ENCODE measurements around the gene SMIM41. TPM values are rescaled to one million over a fixed set of nuclear protein-coding genes. Genes with fewer than 3 reads are reported as not detected.

Gene SMIM41
- total RNA-seq, 1 experiment from 2014 or later = not detected

- ATAC-seq (no peak), DNase-seq (ENCODE audit: low read depth, low spot score) (no peak)
- Histone ChIP-seq H3K9me3 (ENCODE audit: control insufficient read depth, insufficient read depth, low read depth, low read length) (no peaks in the 10 kb centered on the region), H3K4me1 (ENCODE audit: control insufficient read depth, insufficient read depth, low read length) (no peaks in the 10 kb centered on the region), H3K27me3 (ENCODE audit: control insufficient read depth, insufficient read depth, low read length) (no peaks in the 10 kb centered on the region), H3K27ac (ENCODE audit: low read length) (no peak overlapping the region), H3K4me3 (ENCODE audit: low read depth in 2 of 2, low read length in 2 of 2) (no peak overlapping the region), H3K36me3 (ENCODE audit: control insufficient read depth, insufficient read depth, low read length) (no peaks in the 10 kb centered on the region)
- POLR2A ChIA-PET = no interaction called here
- BruUV-seq (replicated peaks) = no TSS peak
- in situ Hi-C loops (cut with HindIII; ENCODE audit: low pct_unique_long_range_greater_than_20kb, low sequenced_read_pairs) (no loop called here), intact Hi-C loops (cut with micrococcal nuclease; ENCODE audit: unreplicated experiment) (no loop called here)
- CTCF ChIA-PET = interaction anchor here (0.5 to 1.0 kb wide), 3 partner anchors 30 to 64 kb away, joined by 3 to 11 read pairs (median 5); no protein-coding TSS in a partner anchor
- TF ChIP-seq SIN3A (IDR thresholded peaks at IDR 0.05; ENCODE audit: borderline replicate concordance, insufficient read depth, low read depth, low read length) (no peak), REST (IDR thresholded peaks at IDR 0.05; ENCODE audit: insufficient read depth in 1 of 2, low read depth in 2 of 2, low read length in 1 of 2) (no peak), POLR2AphosphoS5 (IDR thresholded peaks at IDR 0.05; ENCODE audit: low read depth, low read length) (no peak), TCF7L2 (IDR thresholded peaks at IDR 0.05; ENCODE audit: low read depth, low read length) (no peak), CTCF (IDR thresholded peaks at IDR 0.05) (no peak)
Measured at GRCh38 chr12:52055731-52056711, 23.5 kb upstream of the SMIM41 start.

GRCh38 chr12:52056801-52057637 lies 22.5 kb upstream of the SMIM41 start:
- no peak for ATAC-seq
- Histone ChIP-seq H3K27me3 (ENCODE audit: control insufficient read depth, insufficient read depth, low read length) (no peaks in the 10 kb centered on the region), H3K36me3 (ENCODE audit: control insufficient read depth, insufficient read depth, low read length) (no peaks in the 10 kb centered on the region), H3K4me1 (ENCODE audit: control insufficient read depth, insufficient read depth, low read length) (no peaks in the 10 kb centered on the region), H3K27ac (ENCODE audit: low read length) (no peak overlapping the region), H3K4me3 (ENCODE audit: low read depth in 2 of 2, low read length in 2 of 2) (no peak overlapping the region), H3K9me3 (ENCODE audit: control insufficient read depth, insufficient read depth, low read depth, low read length) (no peaks in the 10 kb centered on the region)
- ChIA-PET CTCF (interaction anchor here (1.0 kb wide), 1 partner anchor 31 kb away, joined by 3 read pairs; no protein-coding TSS in a partner anchor), POLR2A (no interaction called here)
- in situ Hi-C loops (cut with HindIII; ENCODE audit: low pct_unique_long_range_greater_than_20kb, low sequenced_read_pairs) = no loop called here
- DNase-seq (ENCODE audit: low read depth, low spot score) = no peak
- intact Hi-C loops (cut with micrococcal nuclease; ENCODE audit: unreplicated experiment) = no loop called here
- TF ChIP-seq SIN3A (IDR thresholded peaks at IDR 0.05; ENCODE audit: borderline replicate concordance, insufficient read depth, low read depth, low read length) (no peak), CTCF (IDR thresholded peaks at IDR 0.05) (no peak), TCF7L2 (IDR thresholded peaks at IDR 0.05; ENCODE audit: low read depth, low read length) (no peak), POLR2AphosphoS5 (IDR thresholded peaks at IDR 0.05; ENCODE audit: low read depth, low read length) (no peak)
- no TSS peak for BruUV-seq (replicated peaks)

Data from Panc1 (cell line).